Brain pericyte (primary cell): ENCODE results near the gene ERP27.

Experiments used
- DNase-seq: peaks from one replicate; pipeline ENCODE4 v3.0.0-alpha.2; 2012; ENCODE audit warnings: low read depth, low spot score

The ERP27 gene

GRCh38 chr12:14938301-14938700 is at the start of gene ERP27:
Gene ERP27 (minus strand): TSS chr12:14938537. CDS start chr12:14938508, 29 bp downstream.
- DNase-seq = no peak

GRCh38 chr12:14988035-14988434 is 49.7 kb upstream of the ERP27 start:
- DNase-seq = no peak

- DNase-seq = no peak
Measured at GRCh38 chr12:14986449-14986848, 48.1 kb upstream of the ERP27 start.

DNA sequence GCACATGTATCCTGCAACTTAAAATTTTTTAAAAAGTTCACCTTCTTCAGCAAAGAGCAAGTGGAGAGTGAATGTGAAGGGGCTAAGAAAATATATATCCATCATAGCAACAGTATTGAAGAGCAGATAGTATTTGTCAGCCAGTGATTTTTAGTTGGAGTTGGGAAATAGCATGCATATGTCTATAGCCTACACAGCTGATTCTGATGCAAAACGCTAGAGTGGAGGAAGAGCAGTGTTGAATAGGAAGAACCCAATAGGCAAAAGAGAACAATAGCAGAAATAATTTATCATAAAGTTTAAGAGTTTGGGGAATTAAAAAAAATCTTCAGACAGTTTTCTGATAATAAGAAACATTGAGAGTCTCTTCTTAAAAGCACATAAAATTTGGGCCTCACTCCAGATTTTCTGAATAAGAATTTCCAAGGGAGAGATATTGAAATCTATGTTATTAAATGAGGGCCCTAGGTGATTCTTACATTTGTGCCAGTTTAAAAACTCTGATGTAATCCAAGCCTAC is 46.5 kb upstream of the ERP27 start:
- DNase-seq = no peak

GRCh38 chr12:14984036-14984435 is 45.7 kb upstream of the ERP27 start:
- no peak for DNase-seq

DNA sequence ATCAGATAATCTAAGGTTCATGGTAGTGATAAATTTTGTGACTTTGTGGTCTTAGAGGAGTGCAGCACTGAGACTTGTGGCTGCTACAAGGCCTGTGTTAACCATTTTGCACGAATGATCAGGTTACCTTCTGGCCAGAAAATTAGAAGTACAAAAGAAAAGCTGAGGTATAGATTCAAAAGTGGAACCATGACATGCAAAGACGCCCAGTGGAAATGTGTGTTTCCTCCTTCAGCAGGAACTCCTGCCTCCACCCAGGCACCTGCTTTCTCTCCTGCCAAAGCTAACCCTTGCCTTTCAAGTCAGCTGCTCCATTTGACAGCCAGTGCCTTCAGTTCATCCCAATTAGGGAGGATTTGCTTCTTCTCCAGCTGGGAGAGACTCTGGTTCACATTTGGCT is 44.7 kb upstream of the ERP27 start:
- DNase-seq = no peak

DNA sequence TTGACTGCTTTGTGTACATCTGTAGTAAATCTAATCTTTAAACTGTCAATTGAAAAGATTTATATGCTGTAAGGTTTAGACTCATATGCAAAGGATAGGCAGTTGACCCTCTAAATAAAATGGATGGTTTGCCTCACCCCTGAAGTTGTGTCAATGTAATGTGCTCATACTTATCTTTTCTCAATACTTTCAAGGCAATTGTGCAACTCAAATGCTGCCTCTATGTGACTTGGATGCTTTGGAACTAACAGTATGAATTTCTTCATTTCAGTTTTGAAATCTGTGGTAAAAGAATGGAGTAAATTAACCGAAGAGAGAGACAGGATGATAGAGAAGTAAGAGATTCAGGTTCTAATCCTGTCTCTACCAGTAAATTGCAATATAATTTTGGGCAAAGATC is 44.2 kb upstream of the ERP27 start:
- DNase-seq = no peak

- DNase-seq = no peak
Measured at GRCh38 chr12:14981049-14981448, 42.7 kb upstream of the ERP27 start.

DNA sequence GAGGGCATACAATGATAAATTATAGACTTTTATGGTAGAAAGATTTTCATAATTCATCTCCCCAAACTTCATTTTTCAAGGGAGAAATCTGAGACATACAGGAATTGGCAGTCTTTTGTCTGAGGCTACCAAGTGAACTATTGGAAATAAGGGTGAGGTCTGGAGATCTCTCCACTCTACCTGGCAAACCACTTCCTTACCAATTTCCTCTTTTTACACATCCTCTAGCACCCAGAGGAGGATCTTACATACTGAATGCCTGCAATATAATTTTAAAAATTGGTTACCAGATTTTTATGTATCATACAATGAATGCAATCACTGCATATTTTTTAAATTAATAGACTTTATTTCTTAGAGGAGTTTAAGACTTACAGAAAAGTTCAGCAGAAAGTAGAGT is 41.1 kb upstream of the ERP27 start:
- DNase-seq = no peak

DNA sequence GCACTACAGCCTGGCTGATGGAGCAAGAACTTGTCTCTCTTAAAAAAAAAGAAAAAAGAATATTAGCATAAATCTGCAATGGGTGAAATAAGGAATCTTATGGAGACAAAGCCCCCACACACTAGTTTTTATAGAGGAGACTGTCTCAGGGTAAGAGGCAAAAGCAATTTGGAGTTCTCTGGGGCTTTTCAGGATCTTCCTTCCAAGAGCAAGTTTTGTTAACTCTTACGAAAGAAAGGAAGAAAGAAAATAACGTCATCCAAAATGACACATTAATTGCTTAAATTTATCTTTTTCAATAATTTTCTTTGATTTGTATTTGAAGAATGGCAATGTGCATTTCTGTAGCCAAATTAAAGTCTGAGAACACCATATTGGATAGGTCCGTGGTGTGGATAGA is 38.3 kb upstream of the ERP27 start:
- no peak for DNase-seq

DNA sequence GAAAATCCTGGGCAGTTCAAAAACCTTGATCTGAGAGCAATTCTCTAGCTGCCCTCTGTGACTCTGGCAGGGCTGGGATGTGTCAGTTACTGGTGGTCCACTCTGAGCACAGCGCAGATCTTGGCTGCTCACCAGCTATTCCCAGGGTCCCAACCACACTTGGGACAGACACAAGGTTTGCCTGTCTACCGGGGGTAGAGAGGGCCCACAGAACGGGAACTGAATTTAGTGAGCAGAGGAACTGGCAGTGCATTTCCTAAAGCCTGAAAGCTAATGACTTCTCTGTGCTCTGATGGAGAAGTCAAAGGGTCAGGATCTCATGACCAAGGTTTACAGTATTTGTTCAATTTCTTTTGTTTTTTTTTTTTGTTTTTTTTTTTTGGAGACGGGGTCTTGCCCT is 37.1 kb upstream of the ERP27 start:
- DNase-seq = no peak

GRCh38 chr12:14974633-14975032 is 36.3 kb upstream of the ERP27 start:
- DNase-seq = no peak

DNA sequence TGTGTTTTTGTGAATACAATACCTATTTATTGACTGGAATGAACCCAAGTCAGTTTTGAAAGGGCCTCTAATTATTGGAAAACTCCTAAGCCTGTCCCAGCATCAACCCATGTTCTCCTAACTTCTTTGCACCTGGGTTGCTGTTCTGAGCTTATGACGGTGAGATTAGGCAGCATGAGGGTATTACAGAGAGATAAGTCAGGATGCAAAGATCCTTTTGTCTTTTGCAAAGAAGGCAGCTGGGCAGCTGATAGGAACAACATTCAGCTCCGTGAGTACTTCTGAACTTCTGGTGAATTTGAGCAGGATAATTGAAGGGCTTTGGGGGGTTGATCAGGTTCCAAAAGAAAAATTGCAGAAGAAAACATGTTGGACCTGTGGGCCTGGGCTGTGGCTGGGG is 34.5 kb upstream of the ERP27 start, which contains the start of gene PDE6H:
Gene PDE6H (plus strand): TSS at position 227 of the 400 bp plus-strand sequence. CDS start 4,971 bp downstream, outside the sequence.
- DNase-seq = no peak

DNA sequence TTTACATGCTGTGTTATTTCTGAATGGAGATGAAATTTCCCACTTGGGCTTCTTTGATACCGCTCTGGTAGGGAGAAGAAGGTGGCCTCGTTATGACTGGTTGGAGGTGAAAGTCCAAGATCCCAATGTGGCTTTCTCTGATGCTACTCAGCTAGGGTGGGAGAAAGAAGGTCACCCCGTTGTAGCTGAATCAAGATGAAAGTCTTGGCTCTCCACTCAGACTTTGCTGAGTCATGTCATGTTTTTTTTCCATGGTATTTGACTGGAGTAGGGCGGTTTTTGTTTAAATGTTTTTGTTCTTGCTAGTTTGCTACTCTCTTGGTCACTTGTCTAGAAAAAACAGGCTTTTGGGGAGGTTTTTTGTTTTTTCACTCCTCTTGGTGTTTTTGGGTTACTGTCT is 32.1 kb upstream of the ERP27 start:
- DNase-seq = no peak

DNA sequence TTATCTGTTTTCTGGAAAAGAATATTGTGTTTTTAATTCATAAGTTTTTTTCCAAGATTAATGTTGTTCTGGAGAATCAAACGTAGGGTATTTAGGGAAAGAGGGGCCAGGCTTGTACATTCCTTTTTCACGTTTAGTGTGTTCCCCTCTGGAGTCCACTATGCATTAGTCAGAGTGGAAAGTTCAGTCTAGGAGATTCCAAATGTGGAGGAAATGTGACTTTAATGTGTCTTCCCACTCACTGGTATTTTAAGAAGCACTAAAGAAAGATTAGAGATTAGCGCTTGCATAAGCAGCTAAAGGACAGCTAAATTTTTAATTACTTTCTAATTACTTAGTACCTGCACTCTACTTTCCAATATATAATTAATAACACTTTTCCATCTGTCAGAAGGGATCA is 30.1 kb upstream of the ERP27 start:
- no peak for DNase-seq

DNA sequence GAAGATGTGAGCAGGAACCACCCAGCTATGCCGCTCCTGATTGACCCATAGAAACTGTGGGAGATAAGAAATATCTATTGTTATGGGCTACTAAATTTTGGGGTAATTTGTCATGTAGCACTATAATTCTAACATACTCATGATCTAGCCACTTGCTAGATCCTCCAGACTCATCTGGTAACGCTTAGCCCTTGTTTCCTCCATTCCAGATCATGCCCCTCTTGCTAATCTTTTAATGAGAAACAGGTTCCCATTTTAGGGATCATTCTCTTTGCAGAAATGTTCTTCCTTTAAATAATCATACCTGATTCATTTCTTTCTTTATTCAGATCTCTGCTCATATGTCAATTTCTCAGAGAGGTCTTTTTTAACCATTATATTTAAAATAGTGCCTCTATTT is 26.9 kb upstream of the ERP27 start:
- DNase-seq = no peak

GRCh38 chr12:14964406-14964805 is 26.1 kb upstream of the ERP27 start:
- no peak for DNase-seq

GRCh38 chr12:14963520-14963919 is 25.2 kb upstream of the ERP27 start:
- no peak for DNase-seq

GRCh38 chr12:14962797-14963196 is 24.5 kb upstream of the ERP27 start:
- DNase-seq = no peak

DNA sequence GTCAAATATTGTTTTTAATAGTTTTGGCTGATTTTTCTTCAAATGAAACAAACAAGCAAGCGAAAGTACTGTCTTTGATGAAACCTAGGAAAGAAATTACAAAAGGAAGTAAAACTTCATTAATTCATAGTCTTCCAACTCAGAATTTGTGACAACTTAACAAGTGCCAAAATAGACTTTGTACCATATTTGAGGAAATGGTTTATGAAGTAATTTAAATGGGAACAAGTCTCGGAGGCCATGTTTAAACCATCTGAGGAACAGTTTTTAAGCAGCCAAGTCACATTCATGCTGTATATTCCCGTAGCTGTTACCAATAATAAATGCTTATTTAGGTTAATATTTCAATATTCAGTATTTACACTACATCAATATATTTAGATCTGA is 23.8 kb upstream of the ERP27 start:
- no peak for DNase-seq

- no peak for DNase-seq
Measured at GRCh38 chr12:14961466-14962152, 23.3 kb upstream of the ERP27 start, which contains the start of gene ARHGDIB. Gene ARHGDIB (minus strand): TSS chr12:14961601. CDS start chr12:14950712, 10,889 bp downstream.

GRCh38 chr12:14960548-14961465 is 22.5 kb upstream of the ERP27 start:
- DNase-seq = no peak
